CD14-positive monocyte (primary cell): Measurements from ENCODE around the gene MOB3B. TPM values are rescaled to one million over a fixed set of nuclear protein-coding genes. Genes with fewer than 3 reads are reported as not detected.

ENCODE experiments used
- DNase-seq, 3 donors: peaks; one replicate each; pipeline ENCODE4 v3.0.0-alpha.2; 2011 to 2022
- H2AFZ ChIP-seq: 2 replicates; pipeline ENCODE4 v1.6.0; 2012; ENCODE audit warnings: mild to moderate bottlenecking, low read depth, low read length, inconsistent platforms; ENCODE audit not compliant: insufficient read depth, poor library complexity, severe bottlenecking
- H3K27ac ChIP-seq, 2 donors: 1 replicate in 1 of 2; 2 replicates in 1 of 2; pipeline ENCODE4 v1.5.1; 2012 to 2013; ENCODE audit warnings: low read length in 2 of 2, control low read depth in 1 of 2, inconsistent platforms in 1 of 2, low read depth in 1 of 2, mild to moderate bottlenecking in 1 of 2
- H3K27me3 ChIP-seq, 2 donors: one replicate each; pipeline versions ENCODE4 v1.6.0 to v1.6.1; 2011 to 2013; ENCODE audit warnings: low read length in 2 of 2; ENCODE audit not compliant: control insufficient read depth in 2 of 2, insufficient read depth in 2 of 2
- H3K36me3 ChIP-seq, 2 donors: replicated peaks in 1 of 2; 1 replicate in 1 of 2; 2 replicates in 1 of 2; pipeline versions ENCODE4 v1.5.1 to v1.6.1; 2012 to 2013; ENCODE audit warnings: low read length in 2 of 2, control low read depth in 1 of 2, inconsistent platforms in 1 of 2, mild to moderate bottlenecking in 1 of 2; ENCODE audit not compliant: insufficient read depth in 2 of 2, control insufficient read depth in 1 of 2
- H3K4me1 ChIP-seq, 2 donors: 1 replicate in 1 of 2; 2 replicates in 1 of 2; pipeline versions ENCODE4 v1.5.1 to v1.6.1; 2012 to 2013; ENCODE audit warnings: low read length in 2 of 2, control low read depth in 1 of 2, inconsistent platforms in 1 of 2, mild to moderate bottlenecking in 1 of 2, moderate library complexity in 1 of 2; ENCODE audit not compliant: insufficient read depth in 2 of 2, control insufficient read depth in 1 of 2
- H3K4me2 ChIP-seq: replicated peaks from 2 replicates; pipeline ENCODE3; 2012; ENCODE audit warnings: low read length, moderate library complexity, mild to moderate bottlenecking; ENCODE audit not compliant: poor library complexity, severe bottlenecking; ENCODE audit errors: extremely low read depth
- H3K4me3 ChIP-seq, 3 experiments: fragments of 200-600 bp in 1 of 3; sonication (generic) in 1 of 3; replicated peaks in 1 of 3; 1 replicate in 2 of 3; 2 replicates in 1 of 3; pipeline ENCODE4 v1.5.1; 2011 to 2013; ENCODE audit warnings: low read length in 3 of 3, mild to moderate bottlenecking in 3 of 3, control low read depth in 2 of 3, low read depth in 2 of 3, inconsistent platforms in 1 of 3, moderate library complexity in 1 of 3
- H3K79me2 ChIP-seq: 2 replicates; pipeline ENCODE4 v1.6.0; 2012; ENCODE audit warnings: mild to moderate bottlenecking, control low read depth, inconsistent platforms, low read length, moderate library complexity; ENCODE audit not compliant: insufficient read depth
- H3K9ac ChIP-seq: 2 replicates; pipeline ENCODE4 v1.6.0; 2017; ENCODE audit warnings: low read length, mild to moderate bottlenecking; ENCODE audit not compliant: insufficient read depth, poor library complexity, severe bottlenecking
- H3K9me3 ChIP-seq, 2 donors: replicated peaks in 1 of 2; 1 replicate in 1 of 2; 2 replicates in 1 of 2; pipeline versions ENCODE4 v1.5.1 to v1.6.1; 2012 to 2013; ENCODE audit warnings: low read length in 2 of 2, control low read depth in 1 of 2; ENCODE audit not compliant: control insufficient read depth in 1 of 2, insufficient read depth in 1 of 2
- H4K20me1 ChIP-seq: 2 replicates; pipeline ENCODE4 v1.6.0; 2012; ENCODE audit warnings: mild to moderate bottlenecking, low read length, control low read depth, moderate library complexity; ENCODE audit not compliant: insufficient read depth
- H3K27ac Mint-ChIP-seq, 7 donors: one replicate each; pipeline ENCODE4 v1.8.0; 2020; ENCODE audit warnings: mild to moderate bottlenecking in 7 of 7, mixed read lengths in 7 of 7, moderate library complexity in 6 of 7, inconsistent platforms in 2 of 7
- H3K27me3 Mint-ChIP-seq, 3 donors: one replicate each; pipeline ENCODE4 v1.8.0; 2021 to 2022; ENCODE audit warnings: low read depth in 3 of 3, mild to moderate bottlenecking in 3 of 3, mixed read lengths in 3 of 3, moderate library complexity in 3 of 3, inconsistent platforms in 1 of 3
- H3K36me3 Mint-ChIP-seq, 2 donors: one replicate each; pipeline ENCODE4 v1.8.0; 2020; ENCODE audit warnings: mixed read lengths in 2 of 2, inconsistent platforms in 1 of 2, mild to moderate bottlenecking in 1 of 2
- H3K4me1 Mint-ChIP-seq: one replicate; pipeline ENCODE4 v1.8.0; 2020; ENCODE audit warnings: mild to moderate bottlenecking, mixed read lengths
- H3K4me3 Mint-ChIP-seq, 2 donors: one replicate each; pipeline ENCODE4 v1.8.0; 2020; ENCODE audit warnings: mild to moderate bottlenecking in 2 of 2, mixed read lengths in 2 of 2, moderate library complexity in 1 of 2
- H3K9me3 Mint-ChIP-seq, 7 donors: one replicate each; pipeline ENCODE4 v1.8.0; 2020 to 2022; ENCODE audit warnings: mixed read lengths in 7 of 7, mild to moderate bottlenecking in 6 of 7, moderate library complexity in 6 of 7, inconsistent platforms in 2 of 7
- CTCF ChIP-seq: fragments of 200-600 bp; IDR thresholded peaks from one replicate; pipeline ENCODE4 v1.8.0; 2022; ENCODE audit warnings: antibody characterized with exemption, mild to moderate bottlenecking
- WGBS: methylation state at CpG from one replicate; pipeline ENCODE4 v1.1.5; 2013; ENCODE audit warnings: missing lambda C conversion rate; ENCODE audit not compliant: insufficient coverage; 5-methylcytosine and 5-hydroxymethylcytosine counted together
- intact Hi-C, 2 donors: fragments of 100-400 bp; cut with micrococcal nuclease; formaldehyde crosslinking; loops; one replicate each; pipeline versions ENCODE4 v1.15.0 to v1.15.1; 2023
- polyA plus RNA-seq, 3 donors: library from polyadenylated mRNA; depleted of rRNA in 1 of 3; unstranded in 2 of 3; stranded (reverse) in 1 of 3; fragments of 300-500 nt in 2 of 3; fragments of >200 nt in 1 of 3; fragmentation: Illumina TruSeq in 2 of 3; gene quantifications; 1 replicate in 2 of 3; 2 replicates in 1 of 3; pipeline ENCODE4 v1.2.3, GENCODE V29; 2012 to 2021

MOB3B gene
- polyA plus RNA-seq, 3 donors: 1.2 to 2.2 (median 1.4) TPM

DNA sequence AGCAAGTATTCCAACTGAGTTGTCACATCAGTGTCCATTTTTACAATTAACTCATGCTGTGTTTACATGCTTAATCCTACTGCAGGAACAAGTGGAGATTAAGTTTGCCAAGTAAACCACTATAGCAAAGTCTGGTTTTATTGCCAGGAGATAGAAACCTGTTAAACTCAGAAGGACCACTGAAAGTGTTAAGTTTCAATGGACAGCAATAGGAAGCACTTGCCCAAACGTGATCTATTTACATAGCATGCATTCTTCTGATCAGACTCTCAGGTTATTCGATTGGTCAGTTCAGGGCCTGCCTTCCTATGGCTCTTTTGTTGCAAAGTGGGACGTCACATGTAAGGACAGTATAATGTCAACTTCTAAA lies 33.5 kb downstream of the MOB3B start:
- no peaks in the 10 kb centered on the region for H3K27me3 Mint-ChIP-seq
- no peaks in the 10 kb centered on the region for H4K20me1 ChIP-seq
- H3K4me3 ChIP-seq: no peak overlapping the region
- peaks cover 0 to 8% of the 10 kb centered on the region in 2 donors for H3K9me3 ChIP-seq
- H3K27ac ChIP-seq: no peak overlapping the region
- no peaks in the 10 kb centered on the region for H3K36me3 ChIP-seq
- no peak overlapping the region for H3K9ac ChIP-seq
- DNase-seq: no peak
- intact Hi-C loops: loop anchor here in 1 of 2 donors (5.0 kb wide), 1 partner anchor 34 kb away; no protein-coding TSS in a partner anchor
- WGBS: 88% methylated on average over 2 of the region's 3 CpGs
- H3K4me1 ChIP-seq: peaks cover 14 to 27% of the 10 kb centered on the region in 2 donors
- TF ChIP-seq CTCF: no peak
- H3K27me3 ChIP-seq: no peaks in the 10 kb centered on the region
- peaks cover 30% of the 10 kb centered on the region for H3K4me1 Mint-ChIP-seq
- no peak overlapping the region for H3K4me2 ChIP-seq
- H3K27ac Mint-ChIP-seq: no peak overlapping the region
- no peak overlapping the region for H3K4me3 Mint-ChIP-seq
- H3K79me2 ChIP-seq: no peaks in the 10 kb centered on the region
- peaks cover 8 to 16% of the 10 kb centered on the region in 2 donors for H3K36me3 Mint-ChIP-seq
- H3K9me3 Mint-ChIP-seq: peaks cover 3 to 10% (median 4%) of the 10 kb centered on the region in 7 donors
- H2AFZ ChIP-seq: no peak overlapping the region

GRCh38 chr9:27495480-27496134 lies 34.0 kb downstream of the MOB3B start:
- no peaks in the 10 kb centered on the region for H3K36me3 ChIP-seq
- Mint-ChIP-seq H3K4me3 (no peak overlapping the region), H3K27ac (peak overlapping the region in 1 of 7 donors; percentile 15), H3K27me3 (no peaks in the 10 kb centered on the region), H3K9me3 (peaks cover 3 to 10% (median 4%) of the 10 kb centered on the region in 7 donors), H3K36me3 (peaks cover 8 to 16% of the 10 kb centered on the region in 2 donors), H3K4me1 (peaks cover 30% of the 10 kb centered on the region)
- 100% methylated on average over 2 of the region's 3 CpGs for WGBS
- TF ChIP-seq CTCF: no peak
- H3K4me3 ChIP-seq: no peak overlapping the region
- no peak overlapping the region for H3K4me2 ChIP-seq
- peaks cover 16 to 31% of the 10 kb centered on the region in 2 donors for H3K4me1 ChIP-seq
- H2AFZ ChIP-seq: no peak overlapping the region
- H3K9me3 ChIP-seq: peaks cover 0 to 8% of the 10 kb centered on the region in 2 donors
- intact Hi-C loops: loop anchor here in 1 of 2 donors (5.0 kb wide), 1 partner anchor 33 kb away; no protein-coding TSS in a partner anchor
- DNase-seq: no peak
- no peak overlapping the region for H3K27ac ChIP-seq
- no peaks in the 10 kb centered on the region for H4K20me1 ChIP-seq
- no peaks in the 10 kb centered on the region for H3K79me2 ChIP-seq
- H3K27me3 ChIP-seq: no peaks in the 10 kb centered on the region
- H3K9ac ChIP-seq: no peak overlapping the region
